Liver (tissue), 9 donors: ENCODE measurements around the gene SNX32. TPM values are rescaled to one million over a fixed set of nuclear protein-coding genes. Genes with fewer than 3 reads are reported as not detected.
A peak's percentile ranks its signal among the peaks of the same experiment; 100 is the strongest.

Source experiments
- DNase-seq: peaks from one replicate; pipeline ENCODE4 v3.0.0-alpha.2; 2017; ENCODE audit warnings: low spot score
- H3K27ac ChIP-seq, 2 donors: one replicate each; pipeline ENCODE4 v1.7.0; 2013; ENCODE audit warnings: inconsistent platforms in 2 of 2, low read length in 2 of 2, control low read depth in 1 of 2, low read depth in 1 of 2, mild to moderate bottlenecking in 1 of 2
- H3K27me3 ChIP-seq, 4 donors: one replicate each; pipeline versions ENCODE4 v1.6.1 to v1.7.0; 2013; ENCODE audit warnings: low read length in 3 of 4, inconsistent platforms in 1 of 4, mild to moderate bottlenecking in 1 of 4, moderate library complexity in 1 of 4; ENCODE audit not compliant: control insufficient read depth in 4 of 4, insufficient read depth in 4 of 4
- H3K36me3 ChIP-seq, 4 donors: one replicate each; pipeline versions ENCODE4 v1.6.1 to v1.7.0; 2013; ENCODE audit warnings: low read length in 3 of 4, mild to moderate bottlenecking in 3 of 4, low read depth in 1 of 4, moderate library complexity in 1 of 4; ENCODE audit not compliant: control insufficient read depth in 4 of 4, insufficient read depth in 3 of 4
- H3K4me1 ChIP-seq, 4 donors: one replicate each; pipeline versions ENCODE4 v1.6.1 to v1.7.0; 2013; ENCODE audit warnings: low read length in 3 of 4, mild to moderate bottlenecking in 3 of 4, moderate library complexity in 1 of 4; ENCODE audit not compliant: control insufficient read depth in 4 of 4, insufficient read depth in 4 of 4
- H3K4me3 ChIP-seq, 3 donors: one replicate each; pipeline versions ENCODE4 v1.6.1 to v1.7.0; 2013; ENCODE audit warnings: low read length in 3 of 3, control low read depth in 1 of 3, low read depth in 1 of 3, mild to moderate bottlenecking in 1 of 3
- H3K9ac ChIP-seq, 2 donors: one replicate each; pipeline ENCODE4 v1.7.0; 2013; ENCODE audit warnings: low read length in 2 of 2, mild to moderate bottlenecking in 2 of 2, moderate library complexity in 2 of 2, control low read depth in 1 of 2, low read depth in 1 of 2
- H3K9me3 ChIP-seq, 4 donors: one replicate each; pipeline versions ENCODE4 v1.6.1 to v1.7.0; 2013; ENCODE audit warnings: low read length in 3 of 4; ENCODE audit not compliant: control insufficient read depth in 4 of 4
- CTCF ChIP-seq: fragments of 150-350 bp; IDR thresholded peaks from 2 replicates; pipeline ENCODE4 v1.5.1; 2017; ENCODE audit warnings: improper control_type of control experiment, low read depth, low read length; ENCODE audit not compliant: missing input control
- EGR1 ChIP-seq, 2 donors: IDR thresholded peaks; 2 replicates each; pipeline ENCODE4 v1.6.1; 2016 to 2018; ENCODE audit warnings: antibody characterized with exemption in 2 of 2, low read depth in 2 of 2
- FOXA1 ChIP-seq: IDR thresholded peaks from 2 replicates; pipeline ENCODE4 v1.6.1; 2016; ENCODE audit warnings: antibody characterized with exemption
- FOXA2 ChIP-seq: IDR thresholded peaks from 2 replicates; pipeline ENCODE4 v1.6.1; 2016; ENCODE audit warnings: antibody characterized with exemption
- HNF4A ChIP-seq, 2 donors: conservative IDR thresholded peaks; 2 replicates each; pipeline ENCODE4 v1.6.1; 2016; ENCODE audit warnings: antibody characterized with exemption in 2 of 2, mild to moderate bottlenecking in 2 of 2
- HNF4G ChIP-seq: IDR thresholded peaks from 2 replicates; pipeline ENCODE4 v1.6.1; 2016; ENCODE audit warnings: antibody characterized with exemption
- JUND ChIP-seq, 2 donors: IDR thresholded peaks; 2 replicates each; pipeline ENCODE4 v1.6.1; 2016; ENCODE audit warnings: antibody characterized with exemption in 2 of 2
- MAX ChIP-seq: IDR thresholded peaks from 2 replicates; pipeline ENCODE4 v1.6.1; 2016; ENCODE audit warnings: antibody characterized with exemption
- REST ChIP-seq: IDR thresholded peaks from 2 replicates; pipeline ENCODE4 v1.6.1; 2016; ENCODE audit warnings: antibody characterized with exemption, mild to moderate bottlenecking
- RXRA ChIP-seq, 2 donors: IDR thresholded peaks; 2 replicates each; pipeline ENCODE4 v1.6.1; 2017 to 2018; ENCODE audit warnings: antibody characterized with exemption in 2 of 2, mild to moderate bottlenecking in 1 of 2
- SP1 ChIP-seq: IDR thresholded peaks from 2 replicates; pipeline ENCODE4 v1.6.1; 2018; ENCODE audit warnings: antibody characterized with exemption, mild to moderate bottlenecking
- TAF1 ChIP-seq: conservative IDR thresholded peaks from 2 replicates; pipeline ENCODE4 v1.6.1; 2016; ENCODE audit warnings: antibody characterized with exemption, mild to moderate bottlenecking
- YY1 ChIP-seq: IDR thresholded peaks from 2 replicates; pipeline ENCODE4 v1.6.1; 2016; ENCODE audit warnings: antibody characterized with exemption, mild to moderate bottlenecking
- ZBTB33 ChIP-seq: IDR thresholded peaks from 2 replicates; pipeline ENCODE4 v1.6.1; 2016; ENCODE audit warnings: antibody characterized with exemption
- WGBS: extraction: QIAGEN DNeasy Blood & Tissue Kit; methylation state at CpG from one replicate; pipeline ENCODE4 v1.1.7; 2013; 5-methylcytosine and 5-hydroxymethylcytosine counted together
- polyA plus RNA-seq, 2 donors: library from polyadenylated mRNA; stranded (reverse) in 1 of 2; unstranded in 1 of 2; fragments of 200-250 nt in 1 of 2; fragments of >200 nt in 1 of 2; fragmentation: Nextera tagmentation in 1 of 2; extraction: Ambion mirVana in 1 of 2; gene quantifications; one replicate each; pipeline versions ENCODE4 v1.2.1 to v1.2.3, GENCODE V29; 2013 to 2015
- total RNA-seq, 2 donors: library from RNA; depleted of rRNA; stranded (reverse); fragments of >200 nt; gene quantifications; one replicate each; pipeline ENCODE4 v1.2.3, GENCODE V29; 2014
- donor health status: healthy.
- donor health status: healthy.
- donor health status: healthy.
- donor health status: healthy.
- donor health status: healthy.

The SNX32 gene
- total and polyA plus RNA-seq, 4 donors: under 0.01 to 0.38 (median 0.06) TPM

- Histone ChIP-seq H3K9ac (no peak overlapping the region), H3K4me3 (no peak overlapping the region), H3K27ac (no peak overlapping the region), H3K9me3 (no peaks in the 10 kb centered on the region), H3K4me1 (no peaks in the 10 kb centered on the region), H3K36me3 (no peaks in the 10 kb centered on the region), H3K27me3 (no peaks in the 10 kb centered on the region)
- 80% methylated on average over 18 of the region's 18 CpGs for WGBS
- TF ChIP-seq EGR1 (IDR thresholded peaks at IDR 0.05; ENCODE audit: low read depth in 2 of 2): no peak
- TF ChIP-seq MAX: no peak
- no peak for DNase-seq
These were observed 32.4 kb upstream of the SNX32 start for GRCh38 chr11:65801153-65801987.

GRCh38 chr11:65802841-65803240, 30.9 kb upstream of the SNX32 start:
- DNase-seq: no peak
- 79% methylated on average over 9 of the region's 9 CpGs for WGBS
- no peak overlapping the region for H3K27ac ChIP-seq
- no peaks in the 10 kb centered on the region for H3K36me3 ChIP-seq
- peaks cover 0 to 3% (median 0%) of the 10 kb centered on the region in 4 donors for H3K27me3 ChIP-seq
- H3K9me3 ChIP-seq: no peaks in the 10 kb centered on the region
- H3K4me3 ChIP-seq: no peak overlapping the region
- TF ChIP-seq FOXA2 (no peak), HNF4A (conservative IDR thresholded peaks at IDR 0.05) (no peak), REST (no peak), ZBTB33 (no peak)
- no peak overlapping the region for H3K9ac ChIP-seq
- no peaks in the 10 kb centered on the region for H3K4me1 ChIP-seq

GRCh38 chr11:65803797-65804492, 29.8 kb upstream of the SNX32 start:
- Histone ChIP-seq H3K4me1 (no peaks in the 10 kb centered on the region), H3K36me3 (no peaks in the 10 kb centered on the region), H3K9ac (no peak overlapping the region), H3K4me3 (no peak overlapping the region), H3K27me3 (peaks cover 0 to 3% (median 0%) of the 10 kb centered on the region in 4 donors), H3K27ac (no peak overlapping the region), H3K9me3 (no peaks in the 10 kb centered on the region)
- DNase-seq: peak; percentile 30
- WGBS: 60% methylated on average over 21 of the region's 21 CpGs
- TF ChIP-seq SP1: no peak
- no peak for TF ChIP-seq CTCF
- no peak for TF ChIP-seq REST
- TF ChIP-seq JUND (IDR thresholded peaks at IDR 0.05): no peak
- no peak for TF ChIP-seq HNF4G
- no peak for TF ChIP-seq FOXA1
- no peak for TF ChIP-seq MAX
- no peak for TF ChIP-seq RXRA (IDR thresholded peaks at IDR 0.05)
- TF ChIP-seq TAF1: no peak
- no peak for TF ChIP-seq YY1
- no peak for TF ChIP-seq EGR1 (IDR thresholded peaks at IDR 0.05; ENCODE audit: low read depth in 2 of 2)
